PC-9 (cell line): Measurements from ENCODE around the gene GIPR.
"Not testable (repeated sequence)": the region's sequence is repeated elsewhere in the genome, so short reads cannot be mapped to it uniquely, and the experiment has no call there.

ENCODE experiments used
- EZH2 ChIP-seq: fragments of 200-600 bp; sonication (generic); IDR thresholded peaks from 2 replicates; pipeline ENCODE4 v1.8.0; 2017; ENCODE audit warnings: antibody characterized with exemption, low read depth
- TF ChIP-seq, protein P1 (sequence below): fragments of 200-600 bp; sonication (generic); conservative IDR thresholded peaks from 2 replicates; pipeline ENCODE4 v1.6.1; 2017; ENCODE audit warnings: mixed run types, antibody characterized with exemption, mild to moderate bottlenecking, moderate library complexity

DNA sequence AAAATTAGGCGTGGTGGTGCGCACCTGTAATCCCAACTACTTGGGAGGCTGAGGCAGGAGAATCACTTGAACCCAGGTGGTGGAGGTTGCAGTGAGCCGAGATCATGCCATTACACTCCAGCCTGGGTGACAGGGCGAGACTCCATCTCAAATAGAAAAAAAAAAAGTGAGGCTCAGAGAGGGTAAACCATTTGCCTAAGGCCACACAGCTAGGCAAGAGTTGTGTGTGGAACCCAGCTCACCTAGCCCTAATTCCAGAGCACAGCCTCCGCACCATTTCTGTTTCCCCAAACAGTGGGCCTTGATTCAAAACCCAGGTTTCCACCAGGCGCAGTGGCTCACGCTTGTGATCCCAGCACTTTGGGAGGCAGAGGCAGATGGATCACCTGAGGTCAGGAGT, 39.8 kb upstream of the GIPR start:
- TF ChIP-seq, protein P1, sequence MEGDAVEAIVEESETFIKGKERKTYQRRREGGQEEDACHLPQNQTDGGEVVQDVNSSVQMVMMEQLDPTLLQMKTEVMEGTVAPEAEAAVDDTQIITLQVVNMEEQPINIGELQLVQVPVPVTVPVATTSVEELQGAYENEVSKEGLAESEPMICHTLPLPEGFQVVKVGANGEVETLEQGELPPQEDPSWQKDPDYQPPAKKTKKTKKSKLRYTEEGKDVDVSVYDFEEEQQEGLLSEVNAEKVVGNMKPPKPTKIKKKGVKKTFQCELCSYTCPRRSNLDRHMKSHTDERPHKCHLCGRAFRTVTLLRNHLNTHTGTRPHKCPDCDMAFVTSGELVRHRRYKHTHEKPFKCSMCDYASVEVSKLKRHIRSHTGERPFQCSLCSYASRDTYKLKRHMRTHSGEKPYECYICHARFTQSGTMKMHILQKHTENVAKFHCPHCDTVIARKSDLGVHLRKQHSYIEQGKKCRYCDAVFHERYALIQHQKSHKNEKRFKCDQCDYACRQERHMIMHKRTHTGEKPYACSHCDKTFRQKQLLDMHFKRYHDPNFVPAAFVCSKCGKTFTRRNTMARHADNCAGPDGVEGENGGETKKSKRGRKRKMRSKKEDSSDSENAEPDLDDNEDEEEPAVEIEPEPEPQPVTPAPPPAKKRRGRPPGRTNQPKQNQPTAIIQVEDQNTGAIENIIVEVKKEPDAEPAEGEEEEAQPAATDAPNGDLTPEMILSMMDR, result not testable (repeated sequence)
- not testable (repeated sequence) for TF ChIP-seq EZH2
